ENCODE data around the gene NEK3.

DNA sequence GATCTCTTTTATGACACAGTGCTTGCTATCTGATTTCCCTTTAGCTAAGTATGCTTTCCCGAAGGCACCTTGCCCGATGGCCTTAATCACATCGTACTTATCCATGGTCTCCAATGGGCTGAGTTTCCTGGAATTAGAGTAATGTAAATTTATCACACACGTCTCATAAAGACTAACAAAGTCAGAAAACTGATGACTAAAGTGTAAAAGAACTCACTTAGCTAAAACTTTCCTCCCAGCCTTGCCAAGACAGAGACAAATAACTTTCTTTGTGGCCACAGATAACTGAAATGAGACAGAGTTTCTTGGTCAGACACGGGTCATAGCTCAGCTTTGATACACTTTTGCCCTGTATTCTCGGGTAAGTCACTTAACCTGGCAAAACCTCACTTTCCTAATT lies 32.0 kb downstream of the NEK3 start:
- TF ChIP-seq, protein P1, sequence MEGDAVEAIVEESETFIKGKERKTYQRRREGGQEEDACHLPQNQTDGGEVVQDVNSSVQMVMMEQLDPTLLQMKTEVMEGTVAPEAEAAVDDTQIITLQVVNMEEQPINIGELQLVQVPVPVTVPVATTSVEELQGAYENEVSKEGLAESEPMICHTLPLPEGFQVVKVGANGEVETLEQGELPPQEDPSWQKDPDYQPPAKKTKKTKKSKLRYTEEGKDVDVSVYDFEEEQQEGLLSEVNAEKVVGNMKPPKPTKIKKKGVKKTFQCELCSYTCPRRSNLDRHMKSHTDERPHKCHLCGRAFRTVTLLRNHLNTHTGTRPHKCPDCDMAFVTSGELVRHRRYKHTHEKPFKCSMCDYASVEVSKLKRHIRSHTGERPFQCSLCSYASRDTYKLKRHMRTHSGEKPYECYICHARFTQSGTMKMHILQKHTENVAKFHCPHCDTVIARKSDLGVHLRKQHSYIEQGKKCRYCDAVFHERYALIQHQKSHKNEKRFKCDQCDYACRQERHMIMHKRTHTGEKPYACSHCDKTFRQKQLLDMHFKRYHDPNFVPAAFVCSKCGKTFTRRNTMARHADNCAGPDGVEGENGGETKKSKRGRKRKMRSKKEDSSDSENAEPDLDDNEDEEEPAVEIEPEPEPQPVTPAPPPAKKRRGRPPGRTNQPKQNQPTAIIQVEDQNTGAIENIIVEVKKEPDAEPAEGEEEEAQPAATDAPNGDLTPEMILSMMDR (IDR thresholded peaks at IDR 0.05; ENCODE audit: poor library complexity, severe bottlenecking), result no peak
- no peak for TF ChIP-seq EP300 (conservative IDR thresholded peaks at IDR 0.05; ENCODE audit: poor library complexity, severe bottlenecking)
- TF ChIP-seq RAD21 (conservative IDR thresholded peaks at IDR 0.05), result no peak
- TF ChIP-seq POLR2AphosphoS5 (IDR thresholded peaks at IDR 0.05), result no peak
- no peak for TF ChIP-seq TAF1 (IDR thresholded peaks at IDR 0.05; ENCODE audit: low read depth)
- TF ChIP-seq, protein P2, sequence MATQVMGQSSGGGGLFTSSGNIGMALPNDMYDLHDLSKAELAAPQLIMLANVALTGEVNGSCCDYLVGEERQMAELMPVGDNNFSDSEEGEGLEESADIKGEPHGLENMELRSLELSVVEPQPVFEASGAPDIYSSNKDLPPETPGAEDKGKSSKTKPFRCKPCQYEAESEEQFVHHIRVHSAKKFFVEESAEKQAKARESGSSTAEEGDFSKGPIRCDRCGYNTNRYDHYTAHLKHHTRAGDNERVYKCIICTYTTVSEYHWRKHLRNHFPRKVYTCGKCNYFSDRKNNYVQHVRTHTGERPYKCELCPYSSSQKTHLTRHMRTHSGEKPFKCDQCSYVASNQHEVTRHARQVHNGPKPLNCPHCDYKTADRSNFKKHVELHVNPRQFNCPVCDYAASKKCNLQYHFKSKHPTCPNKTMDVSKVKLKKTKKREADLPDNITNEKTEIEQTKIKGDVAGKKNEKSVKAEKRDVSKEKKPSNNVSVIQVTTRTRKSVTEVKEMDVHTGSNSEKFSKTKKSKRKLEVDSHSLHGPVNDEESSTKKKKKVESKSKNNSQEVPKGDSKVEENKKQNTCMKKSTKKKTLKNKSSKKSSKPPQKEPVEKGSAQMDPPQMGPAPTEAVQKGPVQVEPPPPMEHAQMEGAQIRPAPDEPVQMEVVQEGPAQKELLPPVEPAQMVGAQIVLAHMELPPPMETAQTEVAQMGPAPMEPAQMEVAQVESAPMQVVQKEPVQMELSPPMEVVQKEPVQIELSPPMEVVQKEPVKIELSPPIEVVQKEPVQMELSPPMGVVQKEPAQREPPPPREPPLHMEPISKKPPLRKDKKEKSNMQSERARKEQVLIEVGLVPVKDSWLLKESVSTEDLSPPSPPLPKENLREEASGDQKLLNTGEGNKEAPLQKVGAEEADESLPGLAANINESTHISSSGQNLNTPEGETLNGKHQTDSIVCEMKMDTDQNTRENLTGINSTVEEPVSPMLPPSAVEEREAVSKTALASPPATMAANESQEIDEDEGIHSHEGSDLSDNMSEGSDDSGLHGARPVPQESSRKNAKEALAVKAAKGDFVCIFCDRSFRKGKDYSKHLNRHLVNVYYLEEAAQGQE (IDR thresholded peaks at IDR 0.05; ENCODE audit: borderline replicate concordance), result no peak
- no peak for TF ChIP-seq EZH2 (IDR thresholded peaks at IDR 0.05; ENCODE audit: borderline replicate concordance, insufficient read depth, low read length, poor library complexity, severe bottlenecking)
